Activated T-helper 1 cell treated with anti-CD3 and anti-CD28 coated beads, Interleukin-12 subunit alpha, Interleukin-12 subunit beta, Interleukin-2, Interleukin-4 antibody, amounts not matched to agents 30 ng/mL and 10 ng/mL and 1 ng/mL, durations not matched to agents 14 hours and 24 hours and 36 hours (primary cell): ENCODE results near the gene GNAZ. TPM values are rescaled to one million over a fixed set of nuclear protein-coding genes. Genes with fewer than 3 reads are reported as not detected.
A peak's percentile ranks its signal among the peaks of the same experiment; 100 is the strongest.

Source experiments
- DNase-seq: peaks from one replicate; pipeline ENCODE4 v3.0.0; 2021; ENCODE audit warnings: low spot score
- H3K27ac Mint-ChIP-seq: one replicate; pipeline ENCODE4 v1.8.0; 2021; ENCODE audit warnings: mild to moderate bottlenecking, mixed read lengths
- H3K27me3 Mint-ChIP-seq: one replicate; pipeline ENCODE4 v1.8.0; 2022; ENCODE audit warnings: mild to moderate bottlenecking, moderate library complexity, mixed read lengths; ENCODE audit not compliant: insufficient read depth
- H3K36me3 Mint-ChIP-seq: one replicate; pipeline ENCODE4 v1.8.0; 2021; ENCODE audit warnings: low read depth, mixed read lengths
- H3K4me1 Mint-ChIP-seq: one replicate; pipeline ENCODE4 v1.8.0; 2021; ENCODE audit warnings: low read depth, mixed read lengths
- H3K4me3 Mint-ChIP-seq: one replicate; pipeline ENCODE4 v1.8.0; 2021; ENCODE audit warnings: mild to moderate bottlenecking, moderate library complexity, mixed read lengths
- H3K9me3 Mint-ChIP-seq: one replicate; pipeline ENCODE4 v1.8.0; 2021; ENCODE audit warnings: mixed read lengths
- intact Hi-C: fragments of 100-400 bp; cut with micrococcal nuclease; formaldehyde crosslinking; loops from one replicate; pipeline ENCODE4 v1.15.1; 2024
- total RNA-seq: library from RNA; stranded (reverse); gene quantifications from 2 replicates; pipeline ENCODE4 v1.2.3, GENCODE V29; 2022

Gene GNAZ
- total RNA-seq, 1 donor from 2014 or later: 0.75 TPM

GRCh38 chr22:23122992-23123803 is 52.9 kb downstream of the GNAZ start:
- no peak for DNase-seq
- no peaks in the 10 kb centered on the region for H3K27me3 Mint-ChIP-seq
- intact Hi-C loops: no loop called here
- no peak overlapping the region for H3K27ac Mint-ChIP-seq
- H3K4me1 Mint-ChIP-seq: peaks cover 11% of the 10 kb centered on the region
- no peak overlapping the region for H3K4me3 Mint-ChIP-seq
- peaks cover 5% of the 10 kb centered on the region for H3K36me3 Mint-ChIP-seq
- H3K9me3 Mint-ChIP-seq: peaks cover 6% of the 10 kb centered on the region

- H3K9me3 Mint-ChIP-seq: peaks cover 6% of the 10 kb centered on the region
- intact Hi-C loops: no loop called here
- H3K27ac Mint-ChIP-seq: no peak overlapping the region
- H3K36me3 Mint-ChIP-seq: peaks cover 5% of the 10 kb centered on the region
- H3K27me3 Mint-ChIP-seq: peaks cover 3% of the 10 kb centered on the region
- peaks cover 11% of the 10 kb centered on the region for H3K4me1 Mint-ChIP-seq
- DNase-seq: no peak
- no peak overlapping the region for H3K4me3 Mint-ChIP-seq
These were observed 53.5 kb downstream of the GNAZ start for GRCh38 chr22:23123804-23124254.

- H3K36me3 Mint-ChIP-seq: no peaks in the 10 kb centered on the region
- intact Hi-C loops: no loop called here
- H3K4me3 Mint-ChIP-seq: no peak overlapping the region
- no peak for DNase-seq
- no peak overlapping the region for H3K27ac Mint-ChIP-seq
- H3K27me3 Mint-ChIP-seq: peaks cover 3% of the 10 kb centered on the region
- no peaks in the 10 kb centered on the region for H3K9me3 Mint-ChIP-seq
- peaks cover 3% of the 10 kb centered on the region for H3K4me1 Mint-ChIP-seq
These were observed 54.5 kb downstream of the GNAZ start for GRCh38 chr22:23124611-23125511.

GRCh38 chr22:23125512-23126103 is 55.3 kb downstream of the GNAZ start:
- Mint-ChIP-seq H3K9me3 (no peaks in the 10 kb centered on the region), H3K27ac (no peak overlapping the region), H3K36me3 (no peaks in the 10 kb centered on the region), H3K27me3 (peaks cover 3% of the 10 kb centered on the region), H3K4me3 (no peak overlapping the region), H3K4me1 (no peaks in the 10 kb centered on the region)
- intact Hi-C loops: no loop called here
- no peak for DNase-seq

- Mint-ChIP-seq H3K27ac (no peak overlapping the region), H3K36me3 (no peaks in the 10 kb centered on the region), H3K4me1 (no peaks in the 10 kb centered on the region), H3K4me3 (no peak overlapping the region), H3K9me3 (no peaks in the 10 kb centered on the region), H3K27me3 (peaks cover 3% of the 10 kb centered on the region)
- intact Hi-C loops: no loop called here
- DNase-seq: no peak
These were observed 56.1 kb downstream of the GNAZ start for GRCh38 chr22:23126165-23127054.

GRCh38 chr22:23127055-23127756 is 56.9 kb downstream of the GNAZ start:
- no peak overlapping the region for H3K27ac Mint-ChIP-seq
- H3K27me3 Mint-ChIP-seq: peaks cover 3% of the 10 kb centered on the region
- H3K4me3 Mint-ChIP-seq: no peak overlapping the region
- H3K36me3 Mint-ChIP-seq: no peaks in the 10 kb centered on the region
- H3K4me1 Mint-ChIP-seq: no peaks in the 10 kb centered on the region
- DNase-seq: no peak
- H3K9me3 Mint-ChIP-seq: no peaks in the 10 kb centered on the region
- intact Hi-C loops: no loop called here

GRCh38 chr22:23127788-23128187 is 57.5 kb downstream of the GNAZ start:
- DNase-seq: no peak
- Mint-ChIP-seq H3K9me3 (no peaks in the 10 kb centered on the region), H3K27ac (no peak overlapping the region), H3K4me1 (no peaks in the 10 kb centered on the region), H3K36me3 (no peaks in the 10 kb centered on the region), H3K4me3 (no peak overlapping the region), H3K27me3 (peaks cover 3% of the 10 kb centered on the region)
- intact Hi-C loops: loop anchor here (1.0 kb wide), 1 partner anchor 168 kb away; no protein-coding TSS in a partner anchor

GRCh38 chr22:23128269-23129108 is 58.2 kb downstream of the GNAZ start:
- DNase-seq: peak; percentile 55
- intact Hi-C loops: loop anchor here (1.0 kb wide), 1 partner anchor 169 kb away; no protein-coding TSS in a partner anchor
- no peaks in the 10 kb centered on the region for H3K9me3 Mint-ChIP-seq
- no peak overlapping the region for H3K27ac Mint-ChIP-seq
- H3K4me1 Mint-ChIP-seq: no peaks in the 10 kb centered on the region
- peaks cover 3% of the 10 kb centered on the region for H3K27me3 Mint-ChIP-seq
- H3K4me3 Mint-ChIP-seq: no peak overlapping the region
- H3K36me3 Mint-ChIP-seq: no peaks in the 10 kb centered on the region

- Mint-ChIP-seq H3K4me3 (no peak overlapping the region), H3K4me1 (no peaks in the 10 kb centered on the region), H3K27ac (no peak overlapping the region), H3K27me3 (peaks cover 3% of the 10 kb centered on the region), H3K36me3 (no peaks in the 10 kb centered on the region), H3K9me3 (no peaks in the 10 kb centered on the region)
- intact Hi-C loops: no loop called here
- no peak for DNase-seq
These were observed 58.8 kb downstream of the GNAZ start for GRCh38 chr22:23129149-23129548.

- H3K4me3 Mint-ChIP-seq: no peak overlapping the region
- no peaks in the 10 kb centered on the region for H3K9me3 Mint-ChIP-seq
- intact Hi-C loops: no loop called here
- no peaks in the 10 kb centered on the region for H3K36me3 Mint-ChIP-seq
- H3K27me3 Mint-ChIP-seq: peaks cover 3% of the 10 kb centered on the region
- no peak overlapping the region for H3K27ac Mint-ChIP-seq
- H3K4me1 Mint-ChIP-seq: no peaks in the 10 kb centered on the region
- no peak for DNase-seq
These were observed 60.4 kb downstream of the GNAZ start for GRCh38 chr22:23130697-23131096.

- intact Hi-C loops: no loop called here
- peaks cover 10% of the 10 kb centered on the region for H3K4me1 Mint-ChIP-seq
- H3K36me3 Mint-ChIP-seq: no peaks in the 10 kb centered on the region
- DNase-seq: no peak
- H3K27ac Mint-ChIP-seq: no peak overlapping the region
- no peaks in the 10 kb centered on the region for H3K9me3 Mint-ChIP-seq
- peaks cover 3% of the 10 kb centered on the region for H3K27me3 Mint-ChIP-seq
- H3K4me3 Mint-ChIP-seq: no peak overlapping the region
These were observed 61.6 kb downstream of the GNAZ start for GRCh38 chr22:23131931-23132330.
